Neural progenitor cell (in vitro differentiated cells): ENCODE measurements around the gene MADD. TPM values are rescaled to one million over a fixed set of nuclear protein-coding genes. Genes with fewer than 3 reads are reported as not detected.

Experiments
- DNase-seq: peaks from one replicate; pipeline ENCODE4 v3.0.0-alpha.2; 2016; ENCODE audit warnings: low spot score
- H2AFZ ChIP-seq: fragments of 200-600 bp; sonication (generic); replicated peaks from 2 replicates; pipeline ENCODE4 v1.6.1; 2016; ENCODE audit warnings: antibody characterized with exemption
- H3F3A ChIP-seq: fragments of 200-600 bp; sonication (generic); 2 replicates; pipeline ENCODE4 v1.6.1; 2016; ENCODE audit warnings: antibody characterized with exemption, low read depth
- H3K27ac ChIP-seq: fragments of 200-600 bp; sonication (generic); 2 replicates; pipeline ENCODE4 v1.5.1; 2016; ENCODE audit warnings: mild to moderate bottlenecking
- H3K27me3 ChIP-seq: fragments of 200-600 bp; sonication (generic); 2 replicates; pipeline ENCODE4 v1.6.1; 2016; ENCODE audit warnings: mild to moderate bottlenecking, moderate library complexity
- H3K36me3 ChIP-seq: fragments of 200-600 bp; sonication (generic); 2 replicates; pipeline ENCODE4 v1.5.1; 2016
- H3K4me1 ChIP-seq: fragments of 200-600 bp; sonication (generic); 2 replicates; pipeline ENCODE4 v1.6.1; 2016; ENCODE audit warnings: mixed run types
- H3K4me2 ChIP-seq: fragments of 200-600 bp; sonication (generic); 2 replicates; pipeline ENCODE4 v1.6.1; 2016
- H3K4me3 ChIP-seq: fragments of 200-600 bp; sonication (generic); 2 replicates; pipeline ENCODE4 v1.5.1; 2016
- H3K79me2 ChIP-seq: fragments of 200-600 bp; sonication (generic); 2 replicates; pipeline ENCODE4 v1.6.1; 2016; ENCODE audit warnings: low read depth
- H3K9ac ChIP-seq: fragments of 200-600 bp; sonication (generic); 2 replicates; pipeline ENCODE4 v1.6.1; 2016
- H3K9me3 ChIP-seq: fragments of 200-600 bp; sonication (generic); 2 replicates; pipeline ENCODE4 v1.5.1; 2016; ENCODE audit warnings: low read depth
- H4K20me1 ChIP-seq: fragments of 200-600 bp; sonication (generic); 2 replicates; pipeline ENCODE4 v1.6.1; 2016; ENCODE audit warnings: low read depth
- H3K27ac Mint-ChIP-seq: 3 replicates; pipeline ENCODE4 v1.8.0; 2021; ENCODE audit warnings: mixed read lengths
- H3K27me3 Mint-ChIP-seq: 2 replicates; pipeline ENCODE4 v1.8.0; 2022; ENCODE audit warnings: low read depth, mild to moderate bottlenecking, inconsistent platforms, moderate library complexity, mixed read lengths; ENCODE audit not compliant: insufficient read depth
- H3K36me3 Mint-ChIP-seq: 3 replicates; pipeline ENCODE4 v1.8.0; 2021; ENCODE audit warnings: mixed read lengths
- H3K4me1 Mint-ChIP-seq: 3 replicates; pipeline ENCODE4 v1.8.0; 2021; ENCODE audit warnings: mixed read lengths
- H3K4me3 Mint-ChIP-seq: 3 replicates; pipeline ENCODE4 v1.8.0; 2021; ENCODE audit warnings: mild to moderate bottlenecking, moderate library complexity, mixed read lengths
- H3K9me3 Mint-ChIP-seq: 3 replicates; pipeline ENCODE4 v1.8.0; 2020; ENCODE audit warnings: mixed read lengths
- CTCF ChIP-seq: fragments of 200-600 bp; sonication (generic); IDR thresholded peaks from 2 replicates; pipeline ENCODE4 v1.5.1; 2017; ENCODE audit warnings: antibody characterized with exemption, mild to moderate bottlenecking
- EZH2 ChIP-seq: fragments of 200-600 bp; sonication (generic); IDR thresholded peaks from 2 replicates; pipeline ENCODE4 v1.6.1; 2017; ENCODE audit warnings: antibody characterized with exemption, mild to moderate bottlenecking, moderate library complexity
- EZH2phosphoT487 ChIP-seq: fragments of 200-600 bp; sonication (generic); IDR thresholded peaks from 2 replicates; pipeline ENCODE4 v1.6.1; 2017; ENCODE audit warnings: antibody characterized with exemption
- total RNA-seq: library from RNA; depleted of rRNA; stranded (reverse); fragments of >200 nt; gene quantifications from 2 replicates; pipeline ENCODE4 v1.2.3, GENCODE V29; 2015; ENCODE audit warnings: low replicate concordance

The MADD gene
- total RNA-seq, 1 donor from 2014 or later, result 16.1 TPM

GRCh38 chr11:47269002-47269828 is 718 bp upstream of the MADD start:
- no peaks in the 10 kb centered on the region for H3K9me3 ChIP-seq
- Mint-ChIP-seq H3K4me3 (peak overlapping the region; percentile 95), H3K27ac (peak overlapping the region; percentile 99), H3K27me3 (peaks cover 4% of the 10 kb centered on the region), H3K4me1 (peaks cover 45% of the 10 kb centered on the region), H3K9me3 (no peaks in the 10 kb centered on the region), H3K36me3 (peaks cover under 1% of the 10 kb centered on the region)
- H3K4me2 ChIP-seq, result peak overlapping the region; percentile 81
- H2AFZ ChIP-seq, result peak overlapping the region; percentile 84
- H3K27me3 ChIP-seq, result no peaks in the 10 kb centered on the region
- no peak overlapping the region for H3K9ac ChIP-seq
- peaks cover 34% of the 10 kb centered on the region for H3K79me2 ChIP-seq
- peaks cover 18% of the 10 kb centered on the region for H3K4me1 ChIP-seq
- H4K20me1 ChIP-seq, result peaks cover 31% of the 10 kb centered on the region
- TF ChIP-seq CTCF (no peak), EZH2 (no peak), EZH2phosphoT487 (no peak)
- no peaks in the 10 kb centered on the region for H3K36me3 ChIP-seq
- peak overlapping the region; percentile 68 for H3K27ac ChIP-seq
- DNase-seq, result peak; percentile 96
- peak overlapping the region; percentile 97 for H3K4me3 ChIP-seq
- H3F3A ChIP-seq, result peaks cover 38% of the 10 kb centered on the region

- Histone ChIP-seq H3K4me1 (peaks cover 18% of the 10 kb centered on the region), H3K4me2 (peak overlapping the region; percentile 81), H3F3A (peaks cover 38% of the 10 kb centered on the region), H4K20me1 (peaks cover 31% of the 10 kb centered on the region), H3K27ac (no peak overlapping the region), H3K36me3 (no peaks in the 10 kb centered on the region), H3K9me3 (no peaks in the 10 kb centered on the region), H2AFZ (peak overlapping the region; percentile 84), H3K4me3 (peak overlapping the region; percentile 97), H3K9ac (no peak overlapping the region), H3K79me2 (peaks cover 34% of the 10 kb centered on the region), H3K27me3 (no peaks in the 10 kb centered on the region)
- DNase-seq, result no peak
- H3K36me3 Mint-ChIP-seq, result peaks cover 5% of the 10 kb centered on the region
- H3K4me1 Mint-ChIP-seq, result peaks cover 42% of the 10 kb centered on the region
- peak overlapping the region; percentile 2 for H3K27ac Mint-ChIP-seq
- H3K9me3 Mint-ChIP-seq, result no peaks in the 10 kb centered on the region
- TF ChIP-seq CTCF, result peak; percentile 9
- TF ChIP-seq EZH2, result no peak
- no peak for TF ChIP-seq EZH2phosphoT487
- peak overlapping the region; percentile 84 for H3K4me3 Mint-ChIP-seq
- H3K27me3 Mint-ChIP-seq, result peaks cover 4% of the 10 kb centered on the region
Measured at GRCh38 chr11:47270331-47271271, 668 bp downstream of the MADD start.

GRCh38 chr11:47271328-47271727 is 1.4 kb downstream of the MADD start:
- DNase-seq, result no peak
- peaks cover 34% of the 10 kb centered on the region for H3K79me2 ChIP-seq
- H3K9me3 Mint-ChIP-seq, result no peaks in the 10 kb centered on the region
- no peak overlapping the region for H3K27ac Mint-ChIP-seq
- H3K27me3 Mint-ChIP-seq, result peaks cover 7% of the 10 kb centered on the region
- H3K36me3 ChIP-seq, result no peaks in the 10 kb centered on the region
- peaks cover 31% of the 10 kb centered on the region for H4K20me1 ChIP-seq
- peaks cover 10% of the 10 kb centered on the region for H3K36me3 Mint-ChIP-seq
- no peak overlapping the region for H2AFZ ChIP-seq
- no peak overlapping the region for H3K4me3 ChIP-seq
- no peak for TF ChIP-seq CTCF
- TF ChIP-seq EZH2, result no peak
- no peak for TF ChIP-seq EZH2phosphoT487
- H3K9ac ChIP-seq, result no peak overlapping the region
- H3K4me1 ChIP-seq, result peaks cover 18% of the 10 kb centered on the region
- no peaks in the 10 kb centered on the region for H3K27me3 ChIP-seq
- H3K27ac ChIP-seq, result no peak overlapping the region
- peak overlapping the region; percentile 84 for H3K4me3 Mint-ChIP-seq
- H3K4me1 Mint-ChIP-seq, result peaks cover 39% of the 10 kb centered on the region
- peak overlapping the region; percentile 81 for H3K4me2 ChIP-seq
- no peaks in the 10 kb centered on the region for H3K9me3 ChIP-seq
- H3F3A ChIP-seq, result peaks cover 38% of the 10 kb centered on the region
